Rectal smooth muscle tissue (tissue), 1 donor: ENCODE results near the gene NCS1.
"Not testable (repeated sequence)": the region's sequence is repeated elsewhere in the genome, so short reads cannot be mapped to it uniquely, and the experiment has no call there.

Experiments
- H3K27ac ChIP-seq: one replicate; pipeline ENCODE4 v1.7.0; 2013; ENCODE audit warnings: low read depth, low read length, inconsistent platforms
- H3K27me3 ChIP-seq: one replicate; pipeline ENCODE4 v1.7.0; 2013; ENCODE audit warnings: low read length; ENCODE audit not compliant: control insufficient read depth, insufficient read depth
- H3K36me3 ChIP-seq: one replicate; pipeline ENCODE4 v1.7.0; 2013; ENCODE audit warnings: low read length; ENCODE audit not compliant: control insufficient read depth, insufficient read depth
- H3K4me1 ChIP-seq: one replicate; pipeline ENCODE4 v1.7.0; 2013; ENCODE audit warnings: low read length; ENCODE audit not compliant: control insufficient read depth, insufficient read depth
- H3K4me3 ChIP-seq: one replicate; pipeline ENCODE4 v1.7.0; 2013; ENCODE audit warnings: low read length
- H3K9ac ChIP-seq: one replicate; pipeline ENCODE4 v1.7.0; 2013; ENCODE audit warnings: low read length

NCS1 gene

DNA sequence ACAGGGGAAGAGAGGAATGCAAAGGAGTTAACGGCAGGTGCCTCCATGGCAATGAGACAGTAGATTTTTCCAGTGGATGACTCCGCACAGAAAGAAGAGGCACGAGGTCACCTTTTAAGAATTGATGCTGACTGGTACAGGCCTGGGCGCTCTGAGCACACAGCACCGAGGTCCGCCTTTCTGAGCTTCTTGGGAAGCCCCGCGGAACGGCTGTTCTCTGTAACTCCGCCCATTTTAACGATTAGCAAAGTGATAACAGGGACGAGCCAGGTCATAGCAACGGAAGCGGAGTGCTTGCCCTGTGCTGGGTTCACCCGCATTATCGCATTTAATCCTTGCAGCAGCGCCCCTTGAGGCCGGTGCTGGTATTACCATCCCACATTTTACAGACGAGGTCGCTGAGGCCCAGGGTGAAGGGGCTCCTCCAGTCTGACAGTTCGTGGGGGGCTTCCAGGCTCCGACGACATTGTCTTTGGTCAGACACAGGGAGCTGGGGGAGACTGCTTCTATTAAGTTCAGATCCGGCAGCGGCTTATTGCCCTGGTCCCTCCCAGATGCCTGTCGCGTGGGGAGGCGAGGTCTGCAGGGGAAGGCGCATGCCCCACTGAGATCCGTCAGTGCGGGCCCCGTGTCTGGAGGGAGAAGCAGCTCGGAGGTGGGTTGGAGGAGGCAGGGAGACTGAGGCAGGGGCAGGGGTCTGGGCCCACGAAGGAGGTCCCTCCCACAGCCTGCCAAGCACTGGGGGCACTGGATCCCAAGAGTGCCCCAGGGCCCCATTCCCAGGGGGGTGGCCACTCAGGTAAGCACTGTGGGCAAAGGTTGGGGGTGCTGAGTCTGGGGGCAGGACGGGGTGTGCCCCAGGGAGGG lies 71.0 kb downstream of the NCS1 start:
- Histone ChIP-seq H3K4me3 (peak overlapping the region; percentile 37), H3K4me1 (peaks cover 9% of the 10 kb centered on the region), H3K36me3 (no peaks in the 10 kb centered on the region), H3K9ac (no peak overlapping the region), H3K27me3 (no peaks in the 10 kb centered on the region), H3K27ac (peak overlapping the region; percentile 37)

GRCh38 chr9:130243882-130244170 lies 71.6 kb downstream of the NCS1 start:
- H3K4me1 ChIP-seq, result peaks cover 9% of the 10 kb centered on the region
- H3K27ac ChIP-seq, result no peak overlapping the region
- no peaks in the 10 kb centered on the region for H3K27me3 ChIP-seq
- no peaks in the 10 kb centered on the region for H3K36me3 ChIP-seq
- no peak overlapping the region for H3K4me3 ChIP-seq
- no peak overlapping the region for H3K9ac ChIP-seq

DNA sequence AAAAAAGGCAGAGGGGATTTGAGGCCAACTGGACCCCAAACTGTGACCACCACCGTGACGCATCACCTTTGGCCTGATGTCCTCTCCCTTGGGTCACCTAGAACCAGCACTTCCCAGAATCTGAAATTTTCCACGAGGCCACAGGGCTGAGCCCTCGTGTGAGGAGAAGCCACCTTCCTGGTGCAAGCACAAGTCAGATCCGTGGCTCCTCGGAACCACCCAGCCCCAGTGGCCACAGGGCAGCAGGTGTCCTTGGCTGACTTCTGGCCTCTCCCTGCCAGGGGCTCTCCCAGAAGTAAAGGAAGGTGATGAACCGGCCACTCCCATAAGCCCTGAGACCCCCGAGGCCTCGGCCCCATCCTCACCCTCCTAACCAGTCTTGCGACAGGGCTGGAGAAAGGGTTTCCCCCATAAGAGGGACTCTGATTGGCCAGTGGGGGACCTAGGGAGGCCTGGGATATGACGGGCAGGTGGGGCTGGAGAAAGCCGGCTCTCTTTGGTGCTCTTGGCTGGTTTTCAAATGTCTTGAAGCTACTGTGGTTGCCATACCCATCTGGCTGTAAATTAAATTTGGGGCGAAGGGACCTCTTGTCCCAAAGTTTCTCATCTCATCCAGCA lies 72.5 kb downstream of the NCS1 start:
- no peak overlapping the region for H3K9ac ChIP-seq
- no peaks in the 10 kb centered on the region for H3K27me3 ChIP-seq
- H3K27ac ChIP-seq, result no peak overlapping the region
- peaks cover 9% of the 10 kb centered on the region for H3K4me1 ChIP-seq
- no peaks in the 10 kb centered on the region for H3K36me3 ChIP-seq
- no peak overlapping the region for H3K4me3 ChIP-seq

GRCh38 chr9:130245474-130245873 lies 73.3 kb downstream of the NCS1 start:
- no peaks in the 10 kb centered on the region for H3K36me3 ChIP-seq
- no peak overlapping the region for H3K9ac ChIP-seq
- peaks cover 5% of the 10 kb centered on the region for H3K4me1 ChIP-seq
- no peak overlapping the region for H3K4me3 ChIP-seq
- H3K27ac ChIP-seq, result no peak overlapping the region
- no peaks in the 10 kb centered on the region for H3K27me3 ChIP-seq

DNA sequence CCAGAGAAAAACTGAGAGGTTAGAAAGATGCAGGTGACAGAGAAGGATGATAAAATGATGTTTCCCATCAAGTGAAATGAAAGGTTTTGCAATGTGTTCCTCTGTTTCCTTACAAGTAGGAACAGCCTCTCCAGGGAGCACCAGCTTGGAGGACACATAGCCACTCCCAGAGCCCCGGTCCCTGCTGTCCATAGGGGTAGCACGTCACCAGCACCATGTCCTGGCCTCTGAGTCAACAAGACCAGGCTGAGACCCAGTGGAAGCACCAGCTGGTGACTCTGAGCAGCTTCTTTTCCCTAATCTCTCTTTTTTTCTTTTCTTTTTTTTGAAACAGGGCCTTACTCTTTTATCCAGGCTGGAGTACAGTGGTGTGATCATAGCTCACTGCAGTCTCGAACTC lies 73.9 kb downstream of the NCS1 start:
- no peak overlapping the region for H3K9ac ChIP-seq
- no peak overlapping the region for H3K4me3 ChIP-seq
- no peak overlapping the region for H3K27ac ChIP-seq
- no peaks in the 10 kb centered on the region for H3K27me3 ChIP-seq
- no peaks in the 10 kb centered on the region for H3K36me3 ChIP-seq
- peaks cover 5% of the 10 kb centered on the region for H3K4me1 ChIP-seq

DNA sequence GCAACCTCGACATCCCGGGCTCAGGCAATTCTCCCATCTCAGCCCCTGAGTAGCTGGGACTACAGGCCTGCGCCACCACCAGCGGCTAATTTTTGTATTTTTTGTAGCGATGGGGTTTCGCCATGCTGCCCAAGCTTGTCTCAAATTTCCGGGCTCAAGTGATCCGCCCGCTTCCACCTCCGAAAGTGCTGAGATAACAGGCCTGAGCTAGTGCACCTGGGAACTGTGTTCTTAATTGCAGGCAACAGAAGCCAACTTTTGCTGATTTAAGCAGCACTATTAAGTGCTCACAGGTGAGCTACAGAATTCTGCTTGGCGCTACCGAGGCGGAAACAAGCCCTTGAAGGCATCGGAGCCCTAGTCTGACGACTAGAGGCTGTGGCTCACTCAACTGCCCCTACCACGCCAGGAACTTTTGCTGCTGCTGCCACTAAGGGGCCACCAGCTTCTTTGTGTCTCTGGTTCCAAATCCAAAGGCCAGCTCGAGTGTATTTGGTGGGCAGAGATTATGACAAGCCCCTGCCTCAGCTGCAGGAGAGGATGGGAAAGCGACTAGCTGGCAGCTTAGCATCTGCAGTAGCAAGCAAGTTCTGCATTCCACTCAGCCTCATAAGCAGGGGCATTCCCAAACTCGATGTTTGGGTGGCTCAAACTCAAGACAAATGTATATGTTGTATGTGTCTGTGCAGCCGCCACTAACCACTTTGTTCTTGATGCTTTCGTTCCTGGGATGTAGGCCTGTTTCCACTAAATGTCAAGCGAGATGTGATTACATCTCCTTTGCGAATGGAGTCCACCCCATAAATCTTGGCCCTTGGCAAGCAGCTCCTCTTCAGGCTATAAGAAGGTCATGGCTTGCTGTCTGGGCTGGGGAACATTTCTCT lies 82.8 kb downstream of the NCS1 start:
- H3K4me3 ChIP-seq, result no peak overlapping the region
- peaks cover 9% of the 10 kb centered on the region for H3K4me1 ChIP-seq
- no peak overlapping the region for H3K27ac ChIP-seq
- H3K36me3 ChIP-seq, result no peaks in the 10 kb centered on the region
- no peak overlapping the region for H3K9ac ChIP-seq
- H3K27me3 ChIP-seq, result no peaks in the 10 kb centered on the region

- no peak overlapping the region for H3K9ac ChIP-seq
- no peak overlapping the region for H3K4me3 ChIP-seq
- peaks cover 12% of the 10 kb centered on the region for H3K4me1 ChIP-seq
- H3K27ac ChIP-seq, result no peak overlapping the region
- no peaks in the 10 kb centered on the region for H3K27me3 ChIP-seq
- H3K36me3 ChIP-seq, result no peaks in the 10 kb centered on the region
Observed at GRCh38 chr9:130255631-130256134, 83.5 kb downstream of the NCS1 start.

DNA sequence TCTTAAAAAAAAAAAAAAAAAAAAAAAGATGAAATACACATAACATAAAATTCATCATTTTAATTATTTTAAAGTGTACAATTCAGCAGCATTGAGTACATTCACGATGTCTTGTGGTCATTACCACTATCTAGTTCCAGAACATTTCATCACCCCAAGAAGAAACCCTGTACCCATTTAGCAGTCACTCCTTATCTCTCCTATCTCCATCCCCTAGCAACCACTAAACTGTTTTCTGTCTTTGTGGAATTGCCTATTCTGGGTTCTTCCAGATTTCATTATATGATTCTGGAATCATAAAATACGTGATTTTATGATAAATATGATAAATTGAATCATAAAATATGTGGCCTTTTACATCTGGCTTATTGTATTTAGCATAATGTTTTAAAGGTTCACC lies 84.4 kb downstream of the NCS1 start:
- H3K27ac ChIP-seq, result no peak overlapping the region
- no peak overlapping the region for H3K4me3 ChIP-seq
- no peak overlapping the region for H3K9ac ChIP-seq
- no peaks in the 10 kb centered on the region for H3K27me3 ChIP-seq
- H3K36me3 ChIP-seq, result no peaks in the 10 kb centered on the region
- H3K4me1 ChIP-seq, result peaks cover 21% of the 10 kb centered on the region

GRCh38 chr9:130258137-130258536 lies 85.9 kb downstream of the NCS1 start:
- H3K4me1 ChIP-seq, result peaks cover 33% of the 10 kb centered on the region
- H3K4me3 ChIP-seq, result not testable (repeated sequence)

DNA sequence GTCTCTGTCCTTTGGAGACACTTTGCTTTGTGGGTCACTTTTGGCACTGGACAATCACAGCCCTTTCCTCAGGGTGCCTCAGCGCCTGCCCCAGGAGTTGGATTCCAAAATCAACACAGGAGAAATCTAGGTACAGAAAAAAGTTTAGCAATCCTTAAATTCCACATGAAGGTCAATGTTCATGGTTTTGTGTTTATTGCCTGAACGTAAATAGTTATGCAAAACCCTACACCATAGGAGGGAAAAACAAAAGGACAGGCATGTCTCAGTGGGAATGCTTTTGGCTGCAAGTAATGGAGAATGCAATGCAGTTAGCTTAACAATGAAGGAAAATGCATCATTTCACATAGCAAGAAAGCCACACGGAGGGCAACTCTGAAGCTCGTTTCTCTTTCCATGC lies 86.8 kb downstream of the NCS1 start:
- no peaks in the 10 kb centered on the region for H3K36me3 ChIP-seq
- H3K9ac ChIP-seq, result no peak overlapping the region
- no peak overlapping the region for H3K27ac ChIP-seq
- no peaks in the 10 kb centered on the region for H3K27me3 ChIP-seq
- H3K4me3 ChIP-seq, result no peak overlapping the region
- H3K4me1 ChIP-seq, result peaks cover 33% of the 10 kb centered on the region

More at GRCh38 chr9:130258137-130258536, 85.9 kb downstream of the NCS1 start:
- H3K9ac ChIP-seq, H3K27ac ChIP-seq, H3K36me3 ChIP-seq, H3K27me3 ChIP-seq: not testable (repeated sequence)

GRCh38 chr9:130260816-130261765 lies 88.9 kb downstream of the NCS1 start:
- Histone ChIP-seq H3K4me1 (peaks cover 34% of the 10 kb centered on the region), H3K4me3 (no peak overlapping the region), H3K27me3 (no peaks in the 10 kb centered on the region), H3K27ac (peak overlapping the region; percentile 95), H3K36me3 (no peaks in the 10 kb centered on the region), H3K9ac (no peak overlapping the region)
